Spleen (tissue), 11 donors: Measurements from ENCODE around the gene TOP3A. TPM values are rescaled to one million over a fixed set of nuclear protein-coding genes. Genes with fewer than 3 reads are reported as not detected.

ENCODE experiments used
- DNase-seq: peaks from one replicate; pipeline ENCODE4 v3.0.0-alpha.2; 2020
- H3K27ac ChIP-seq, 8 donors: fragments of 200-600 bp; sonication (generic) in 7 of 8; 1 replicate in 4 of 8; 2 replicates in 4 of 8; pipeline versions ENCODE4 v1.5.0 to v1.8.0; 2016 to 2021; ENCODE audit warnings: inconsistent platforms in 4 of 8, mild to moderate bottlenecking in 4 of 8, moderate library complexity in 1 of 8
- H3K27me3 ChIP-seq, 7 donors: fragments of 200-600 bp; sonication (generic) in 6 of 7; replicated peaks in 1 of 7; 1 replicate in 4 of 7; 2 replicates in 3 of 7; pipeline versions ENCODE4 v1.5.0 to v1.8.0; 2016 to 2021; ENCODE audit warnings: inconsistent platforms in 3 of 7, mild to moderate bottlenecking in 1 of 7
- H3K36me3 ChIP-seq, 6 donors: fragments of 200-600 bp; sonication (generic) in 5 of 6; 1 replicate in 4 of 6; 2 replicates in 2 of 6; pipeline versions ENCODE4 v1.5.0 to v1.8.0; 2016 to 2021; ENCODE audit warnings: inconsistent platforms in 2 of 6
- H3K4me1 ChIP-seq, 6 donors: fragments of 200-600 bp; sonication (generic) in 5 of 6; 1 replicate in 3 of 6; 2 replicates in 3 of 6; pipeline versions ENCODE4 v1.5.0 to v1.8.0; 2016 to 2021; ENCODE audit warnings: inconsistent platforms in 3 of 6
- H3K4me3 ChIP-seq, 8 donors: fragments of 200-600 bp; sonication (generic) in 7 of 8; 1 replicate in 4 of 8; 2 replicates in 4 of 8; pipeline versions ENCODE4 v1.5.0 to v1.8.0; 2016 to 2021; ENCODE audit warnings: inconsistent platforms in 4 of 8, mild to moderate bottlenecking in 4 of 8, moderate library complexity in 2 of 8
- H3K9me3 ChIP-seq, 8 donors: fragments of 200-600 bp; sonication (generic) in 7 of 8; 1 replicate in 4 of 8; 2 replicates in 4 of 8; pipeline versions ENCODE4 v1.5.0 to v1.8.0; 2016 to 2021; ENCODE audit warnings: inconsistent platforms in 4 of 8
- CTCF ChIP-seq, 11 experiments: fragments of 200-600 bp in 7 of 11; fragments of 450-650 bp in 4 of 11; sonication (generic) in 4 of 11; IDR thresholded peaks in 8 of 11; conservative IDR thresholded peaks in 3 of 11; 1 replicate in 7 of 11; 2 replicates in 4 of 11; pipeline versions ENCODE4 v1.4.0 to v1.8.0; 2016 to 2021; ENCODE audit warnings: antibody characterized with exemption in 11 of 11, inconsistent platforms in 4 of 11, mild to moderate bottlenecking in 1 of 11
- POLR2A ChIP-seq, 3 donors: fragments of 450-650 bp; IDR thresholded peaks; one replicate each; pipeline ENCODE4 v1.5.1; 2017; ENCODE audit warnings: antibody characterized with exemption in 3 of 3, mild to moderate bottlenecking in 1 of 3
- POLR2AphosphoS5 ChIP-seq, 3 donors: sonication (generic); formaldehyde crosslinking; IDR thresholded peaks; one replicate each; pipeline ENCODE4 v1.5.1; 2017; ENCODE audit warnings: antibody characterized with exemption in 3 of 3
- WGBS, 5 donors: extraction: QIAGEN DNeasy Blood & Tissue Kit in 3 of 5; methylation state at CpG; one replicate each; pipeline versions ENCODE4 v1.1.5 to v1.1.7; 2013 to 2018; 5-methylcytosine and 5-hydroxymethylcytosine counted together
- intact Hi-C: fragments of 100-400 bp; cut with DNase I; formaldehyde crosslinking; loops from one replicate; pipeline ENCODE4 v1.15.0; 2023; ENCODE audit warnings: low total_unique reads
- polyA plus RNA-seq, 3 donors: library from polyadenylated mRNA; stranded (reverse); fragments of 200-250 nt; gene quantifications; one replicate each; pipeline ENCODE4 v1.2.1, GENCODE V29; 2013
- total RNA-seq, 7 donors: library from RNA; depleted of rRNA in 3 of 7; stranded (reverse); fragments of >200 nt in 3 of 7; fragmentation: NEBNext Ultra II Directional in 4 of 7; extraction: Animal tissue kit (Norgen Biotek cat#: 25700) in 4 of 7; gene quantifications; one replicate each; pipeline versions ENCODE4 v1.1.0 to v1.2.1, GENCODE V29; 2016 to 2021
- donor health status: healthy with polysubstance abuse.
- donor health status: DM: no; HTN: no; CAD: no; lungs with moderate emphysema.
- donor health status: DM: no; HTN: no; CAD: no.
- donor health status: Bipolar disorder and iron deficiency.
- donor health status: healthy.
- donor health status: DM: no; HTN: no; CAD: no.
- donor health status: DM: yes; HTN: yes; CAD: no.

The TOP3A gene
- total and polyA plus RNA-seq, 10 donors: 9.8 to 60.1 (median 43.9) TPM

- peaks cover 0 to 100% (median 48%) of the 10 kb centered on the region in 6 donors for H3K36me3 ChIP-seq
- WGBS, 5 donors: 75 to 92% (median 79%) methylated on average over 2 to 4 of the region's 4 CpGs
- TF ChIP-seq POLR2A (IDR thresholded peaks at IDR 0.05) (no peak), POLR2AphosphoS5 (IDR thresholded peaks at IDR 0.05) (peak in 2 of 3 donors; percentile 9 to 31)
Measured at GRCh38 chr17:18332909-18333489, 18.2 kb upstream of the TOP3A start.

GRCh38 chr17:18331879-18332278 lies 17.1 kb upstream of the TOP3A start:
- Histone ChIP-seq H3K27ac (peak overlapping the region in 2 of 8 donors; percentile 8 to 53), H3K27me3 (no peaks in the 10 kb centered on the region), H3K4me1 (peaks cover 0 to 10% (median 0%) of the 10 kb centered on the region in 6 donors), H3K9me3 (no peaks in the 10 kb centered on the region), H3K4me3 (no peak overlapping the region), H3K36me3 (peaks cover 0 to 100% (median 56%) of the 10 kb centered on the region in 6 donors)
- TF ChIP-seq CTCF (IDR thresholded peaks at IDR 0.05 in 8 of 11, conservative IDR thresholded peaks at IDR 0.05 in 3 of 11) (no peak), POLR2AphosphoS5 (IDR thresholded peaks at IDR 0.05) (no peak), POLR2A (IDR thresholded peaks at IDR 0.05) (no peak)
- WGBS, 5 donors: 71 to 85% (median 79%) methylated on average over 9 of the region's 9 CpGs
- intact Hi-C loops: no loop called here
- no peak for DNase-seq

More at GRCh38 chr17:18332909-18333489, 18.2 kb upstream of the TOP3A start:
- Histone ChIP-seq H3K27ac (peak overlapping the region in 2 of 8 donors; percentile 8 to 53), H3K9me3 (no peaks in the 10 kb centered on the region), H3K4me3 (no peak overlapping the region), H3K27me3 (no peaks in the 10 kb centered on the region), H3K4me1 (peaks cover 0 to 7% (median 0%) of the 10 kb centered on the region in 6 donors)
- no peak for DNase-seq
- intact Hi-C loops: no loop called here

GRCh38 chr17:18328643-18329204 lies 13.9 kb upstream of the TOP3A start:
- Histone ChIP-seq H3K4me3 (no peak overlapping the region), H3K27ac (no peak overlapping the region), H3K36me3 (peaks cover 0 to 100% (median 70%) of the 10 kb centered on the region in 6 donors), H3K27me3 (no peaks in the 10 kb centered on the region), H3K4me1 (peaks cover 4 to 42% (median 27%) of the 10 kb centered on the region in 6 donors), H3K9me3 (no peaks in the 10 kb centered on the region)
- TF ChIP-seq POLR2A (IDR thresholded peaks at IDR 0.05): no peak
- peak in 1 of 3 donors; percentile 28 for TF ChIP-seq POLR2AphosphoS5 (IDR thresholded peaks at IDR 0.05)
- no peak for DNase-seq
- 80 to 91% (median 87%) methylated on average over 9 of the region's 9 CpGs for WGBS, 5 donors
- intact Hi-C loops: no loop called here

GRCh38 chr17:18327556-18327955 lies 12.8 kb upstream of the TOP3A start:
- WGBS, 5 donors: 91 to 96% (median 95%) methylated on average over 10 of the region's 10 CpGs
- no peak overlapping the region for H3K27ac ChIP-seq
- H3K27me3 ChIP-seq: no peaks in the 10 kb centered on the region
- peaks cover 7 to 100% (median 76%) of the 10 kb centered on the region in 6 donors for H3K36me3 ChIP-seq
- peaks cover 4 to 52% (median 34%) of the 10 kb centered on the region in 6 donors for H3K4me1 ChIP-seq
- no peaks in the 10 kb centered on the region for H3K9me3 ChIP-seq
- DNase-seq: no peak
- H3K4me3 ChIP-seq: no peak overlapping the region
- TF ChIP-seq CTCF (IDR thresholded peaks at IDR 0.05 in 8 of 11, conservative IDR thresholded peaks at IDR 0.05 in 3 of 11) (no peak), POLR2AphosphoS5 (IDR thresholded peaks at IDR 0.05) (peak in 2 of 3 donors; percentile 41 to 49)
- intact Hi-C loops: no loop called here

- Histone ChIP-seq H3K27me3 (no peaks in the 10 kb centered on the region), H3K9me3 (no peaks in the 10 kb centered on the region), H3K4me3 (no peak overlapping the region), H3K27ac (no peak overlapping the region), H3K36me3 (peaks cover 8 to 100% (median 78%) of the 10 kb centered on the region in 6 donors), H3K4me1 (peaks cover 4 to 52% (median 39%) of the 10 kb centered on the region in 6 donors)
- 85 to 100% (median 90%) methylated on average over 2 of the region's 2 CpGs for WGBS, 5 donors
- TF ChIP-seq CTCF (IDR thresholded peaks at IDR 0.05 in 8 of 11, conservative IDR thresholded peaks at IDR 0.05 in 3 of 11): no peak
- intact Hi-C loops: no loop called here
- DNase-seq: no peak
Measured at GRCh38 chr17:18327093-18327492, 12.3 kb upstream of the TOP3A start.
